HuH-7.5 (cell line): ENCODE results near the gene FGFR3.
"Not testable (repeated sequence)": the region's sequence is repeated elsewhere in the genome, so short reads cannot be mapped to it uniquely, and the experiment has no call there.

Experiments used
- DNase-seq: peaks from one replicate; pipeline ENCODE4 v3.0.0; 2011; ENCODE audit warnings: low spot score

The FGFR3 gene

DNA sequence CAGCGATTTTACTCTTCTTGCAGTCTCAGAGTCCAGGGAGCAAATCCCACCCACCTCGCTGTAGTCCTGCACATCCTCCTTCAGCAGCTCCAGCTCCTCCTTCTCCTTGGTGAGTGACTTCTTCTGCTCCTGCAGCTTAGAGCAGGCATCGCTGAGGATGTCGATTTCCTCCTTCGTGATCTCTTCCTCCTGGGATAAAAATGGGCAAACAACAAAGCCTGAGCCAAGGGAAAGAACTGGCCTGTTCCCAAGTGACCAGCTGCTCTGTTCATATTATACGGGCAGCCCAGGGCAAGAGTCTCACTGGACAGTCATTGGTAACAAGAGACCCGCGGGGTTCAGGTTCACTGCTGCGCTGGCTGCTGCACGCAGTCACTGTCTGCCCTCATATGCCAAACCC lies 26.2 kb downstream of the FGFR3 start:
- no peak for DNase-seq

DNA sequence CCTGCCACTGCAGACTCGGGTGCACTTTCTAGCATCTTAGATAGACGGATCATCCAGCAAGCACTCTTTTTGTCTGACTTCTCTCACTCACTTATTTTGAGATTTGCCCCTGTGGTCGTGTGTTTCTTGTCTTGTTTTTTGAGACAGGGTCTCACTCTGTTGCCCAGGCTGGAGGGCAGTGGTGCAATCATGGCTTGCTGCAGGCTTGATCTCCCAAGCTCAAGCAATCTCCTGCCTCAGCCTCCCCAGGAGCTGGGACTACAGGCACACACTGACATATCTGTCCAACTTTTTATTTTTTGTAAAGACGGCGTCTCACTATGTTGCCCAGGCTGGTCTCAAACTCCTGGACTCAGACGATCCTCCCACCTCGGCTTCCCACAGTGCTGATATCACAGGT lies 26.7 kb downstream of the FGFR3 start:
- DNase-seq, result no peak

DNA sequence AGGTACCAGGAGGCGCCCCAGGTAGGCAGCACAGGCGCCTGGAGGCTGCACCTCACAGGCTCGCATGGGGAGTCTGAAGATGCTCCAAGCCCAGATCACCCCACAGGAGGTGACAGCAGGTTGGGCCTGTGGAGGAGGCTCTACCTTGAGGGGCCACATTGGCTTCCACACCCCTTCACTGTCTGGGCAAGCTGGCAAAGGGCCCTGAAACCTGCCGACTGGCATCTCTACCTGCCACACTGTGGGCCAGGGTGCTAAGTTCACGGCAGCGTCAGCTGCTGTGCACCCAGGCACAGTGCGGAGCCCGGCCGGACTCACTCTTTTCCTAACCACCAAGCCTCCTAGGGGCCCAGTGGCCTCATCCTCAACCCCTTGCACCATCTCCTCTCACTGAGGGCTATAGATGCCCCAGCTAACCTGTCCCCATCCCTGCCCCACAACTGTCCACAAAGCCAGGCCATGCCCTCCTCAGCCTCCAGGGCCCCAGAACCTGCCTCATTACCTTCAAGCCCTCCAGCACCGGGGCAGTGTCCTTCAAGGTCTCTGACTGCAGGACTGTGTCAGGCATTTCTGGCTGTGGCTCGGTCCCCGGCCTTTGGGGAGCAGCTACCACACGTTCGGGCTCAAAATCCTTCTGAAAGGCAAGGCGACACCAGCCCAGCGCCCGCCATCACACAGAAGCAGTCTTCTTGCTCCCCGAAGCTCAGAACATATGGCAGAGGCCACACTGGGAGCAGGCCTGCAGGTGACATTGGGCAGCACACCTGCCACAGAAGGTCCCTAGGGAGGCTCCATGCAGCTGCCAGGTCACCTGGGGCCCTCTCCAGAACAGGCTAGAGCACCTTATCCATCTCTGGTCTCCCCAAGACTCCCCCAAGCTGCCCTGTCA lies 28.8 kb downstream of the FGFR3 start:
- DNase-seq, result no peak

DNA sequence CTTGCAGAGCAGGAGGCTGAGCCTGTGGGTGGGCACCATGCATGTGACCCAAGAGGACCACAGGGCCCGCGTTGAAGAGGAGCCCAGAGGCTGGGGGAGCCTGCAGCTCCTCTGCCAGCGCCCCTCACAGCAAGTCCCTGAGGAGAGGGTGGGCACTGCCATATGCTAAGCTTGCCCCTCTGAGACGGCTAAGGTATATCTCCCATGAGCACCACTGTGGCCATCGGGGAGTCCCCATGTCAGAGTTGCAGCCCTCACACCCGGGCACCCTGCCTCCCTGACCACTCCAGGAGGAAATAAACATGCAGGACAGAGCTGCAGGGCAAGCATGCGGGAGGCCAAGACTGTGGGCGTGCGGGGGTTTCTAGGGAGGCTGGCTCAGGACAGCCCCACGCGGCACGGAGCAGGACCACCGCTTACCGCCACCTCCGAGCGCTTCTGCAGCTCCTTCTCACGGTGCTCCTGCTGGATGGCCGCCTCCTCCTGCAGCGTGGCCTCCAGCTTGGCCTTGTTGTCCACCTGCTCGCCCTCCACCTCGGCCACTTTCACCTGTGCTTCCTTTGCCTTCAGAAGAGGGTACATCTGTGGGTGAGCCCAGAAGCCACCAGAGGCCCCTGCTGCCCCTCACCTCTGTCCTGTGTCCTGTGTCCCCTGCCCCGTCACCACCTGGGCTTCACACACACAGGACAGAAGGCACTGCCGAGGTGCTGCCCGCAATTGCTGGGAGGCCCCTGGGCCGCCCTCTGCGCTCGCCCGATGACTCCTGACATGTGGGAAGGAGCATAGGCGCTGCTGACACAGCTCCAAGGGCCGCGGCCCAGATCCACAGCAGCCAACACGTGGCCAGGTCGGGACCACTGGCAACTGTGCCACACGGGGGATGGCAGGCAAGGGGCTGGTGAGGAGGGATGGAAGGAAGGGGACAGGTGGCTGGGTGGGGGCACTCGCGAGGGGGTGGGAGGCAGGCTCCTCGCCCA lies 29.8 kb downstream of the FGFR3 start:
- DNase-seq, result no peak

DNA sequence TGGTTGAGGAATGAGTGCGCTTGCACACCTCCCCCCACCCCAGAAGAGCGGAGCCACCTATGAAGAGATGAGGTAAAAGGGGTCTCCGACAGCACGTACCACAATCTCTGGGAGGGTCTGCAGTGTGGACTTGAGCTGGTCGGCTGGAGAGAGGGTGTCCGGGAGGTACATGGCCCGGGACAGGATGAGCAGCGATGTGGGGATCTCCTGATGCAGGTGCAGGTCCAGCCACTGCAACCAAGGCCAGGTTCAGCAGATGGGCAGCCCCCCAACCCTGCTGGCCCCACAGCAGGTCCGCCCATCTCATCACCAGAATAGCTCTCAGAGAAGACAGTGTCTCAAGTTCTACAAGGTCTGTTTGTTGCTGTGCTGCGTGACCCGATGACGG lies 30.4 kb downstream of the FGFR3 start:
- DNase-seq, result no peak

- DNase-seq, result no peak
Observed at GRCh38 chr4:1824746-1825145, 31.7 kb downstream of the FGFR3 start.

DNA sequence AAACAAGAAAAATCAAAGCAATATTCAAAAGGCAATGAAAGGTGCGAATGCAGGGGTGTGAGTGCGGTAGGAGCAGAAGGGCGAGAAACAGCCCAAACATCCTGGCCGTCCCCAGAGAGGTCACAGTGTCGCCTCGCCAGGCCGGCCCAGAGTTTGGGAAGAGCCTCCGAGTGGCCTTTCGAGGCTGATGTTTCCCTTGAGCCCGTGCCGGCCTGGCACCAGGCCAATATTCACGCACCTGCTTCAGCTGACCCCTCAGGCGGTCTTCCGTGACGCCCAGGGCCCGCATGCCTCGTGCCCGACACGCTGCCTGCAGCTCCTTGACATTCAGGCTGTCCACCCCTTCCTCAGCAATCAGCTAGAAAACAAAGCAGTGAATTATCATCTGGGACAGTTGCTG lies 32.2 kb downstream of the FGFR3 start:
- DNase-seq, result no peak

GRCh38 chr4:1826531-1827350 lies 33.6 kb downstream of the FGFR3 start:
- no peak for DNase-seq

DNA sequence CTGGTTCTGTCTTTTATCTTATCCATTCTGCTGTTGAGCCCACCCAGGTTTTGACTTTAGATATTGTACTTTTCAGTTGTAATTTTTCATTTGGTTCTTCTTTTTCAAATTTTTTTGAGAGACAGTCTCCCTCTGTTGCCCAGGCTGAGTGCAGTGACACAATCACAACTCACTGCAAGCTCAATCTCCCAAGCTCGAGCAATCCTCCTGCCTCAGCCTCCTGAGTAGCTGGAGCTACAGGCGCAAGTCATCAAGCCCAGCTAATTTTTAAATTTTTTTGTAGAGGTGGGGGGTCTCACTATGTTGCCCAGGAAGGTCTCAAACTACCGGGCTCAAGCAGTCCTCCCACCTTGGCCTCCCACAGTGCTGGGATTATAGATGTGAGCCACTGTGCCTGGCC lies 37.1 kb downstream of the FGFR3 start:
- DNase-seq, result no peak

GRCh38 chr4:1830642-1831228 lies 37.6 kb downstream of the FGFR3 start:
- no peak for DNase-seq

- no peak for DNase-seq
Observed at GRCh38 chr4:1831331-1831730, 38.2 kb downstream of the FGFR3 start.

DNA sequence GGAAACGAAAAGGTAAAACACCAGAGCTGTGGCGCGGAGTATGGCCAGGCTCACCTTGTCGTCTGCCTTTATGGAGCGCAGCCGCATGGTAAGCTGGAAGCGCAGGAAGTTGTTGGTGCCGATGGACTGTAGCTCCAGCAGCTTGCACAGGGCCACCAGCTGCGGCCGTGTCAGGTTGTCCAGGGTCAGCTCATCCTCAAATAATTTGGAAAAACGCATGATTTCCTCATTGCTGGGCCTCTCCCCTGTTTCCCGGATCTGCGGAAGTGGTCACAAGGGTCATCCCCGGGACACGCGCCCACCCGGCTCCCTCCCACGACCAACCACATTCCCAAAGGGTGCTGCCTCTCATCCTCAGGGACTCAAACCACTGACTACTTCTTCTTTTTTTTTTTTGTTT lies 39.6 kb downstream of the FGFR3 start:
- DNase-seq, result no peak

GRCh38 chr4:1833307-1834046 lies 40.4 kb downstream of the FGFR3 start:
- no peak for DNase-seq

DNA sequence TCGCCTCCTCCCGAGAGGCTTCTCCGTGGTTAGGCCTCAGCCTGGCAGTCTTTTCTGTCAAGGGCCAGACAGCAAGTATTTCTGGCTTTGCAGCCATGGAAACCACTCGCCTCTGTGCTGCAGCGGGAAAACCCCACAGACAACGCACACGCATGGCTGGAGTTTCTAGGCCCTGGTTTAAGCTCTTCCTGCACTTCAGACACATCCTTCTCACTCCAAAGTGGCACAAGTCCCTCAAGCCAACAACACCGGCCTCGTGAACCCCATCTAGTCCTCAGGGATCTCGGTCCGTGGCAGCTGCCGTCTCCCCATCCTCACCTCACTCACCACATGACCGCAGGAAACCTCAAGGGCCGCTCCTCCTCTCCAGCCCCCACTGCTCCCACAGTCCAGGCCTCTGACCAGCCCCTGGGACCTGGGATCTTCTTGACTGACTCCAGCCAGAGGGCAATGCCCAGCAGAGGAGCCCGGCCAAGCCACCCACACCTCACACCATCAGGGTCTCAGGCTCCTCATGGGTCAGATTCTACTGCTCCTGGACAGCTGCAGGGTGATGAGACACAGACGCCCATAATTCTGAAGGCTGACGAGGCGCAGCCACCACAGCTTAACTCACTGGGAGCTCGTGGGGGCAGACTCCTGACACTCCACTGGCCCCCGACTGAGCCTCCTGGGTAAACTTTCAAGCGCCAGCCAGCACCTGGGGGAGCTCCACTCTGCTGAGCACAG lies 41.1 kb downstream of the FGFR3 start:
- no peak for DNase-seq

DNA sequence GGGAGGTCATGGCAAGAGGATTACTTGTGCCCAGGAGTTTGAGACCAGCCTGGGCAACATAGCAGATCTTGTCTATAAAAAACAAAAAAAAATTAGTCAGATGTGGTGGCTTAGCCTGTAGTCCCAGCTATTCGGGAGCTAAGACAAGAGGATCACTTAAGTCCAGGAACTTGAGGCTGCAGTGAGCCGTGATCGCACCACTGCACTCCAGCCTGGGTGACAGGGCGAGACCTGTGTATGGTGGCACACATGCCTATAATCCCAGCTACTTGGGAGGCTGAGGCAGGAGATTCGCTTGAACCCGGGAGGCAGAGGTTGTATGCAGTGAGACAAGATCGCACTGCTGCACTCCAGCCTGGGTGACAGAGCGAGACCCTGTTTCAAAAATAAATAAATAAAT lies 42.7 kb downstream of the FGFR3 start:
- not testable (repeated sequence) for DNase-seq

DNA sequence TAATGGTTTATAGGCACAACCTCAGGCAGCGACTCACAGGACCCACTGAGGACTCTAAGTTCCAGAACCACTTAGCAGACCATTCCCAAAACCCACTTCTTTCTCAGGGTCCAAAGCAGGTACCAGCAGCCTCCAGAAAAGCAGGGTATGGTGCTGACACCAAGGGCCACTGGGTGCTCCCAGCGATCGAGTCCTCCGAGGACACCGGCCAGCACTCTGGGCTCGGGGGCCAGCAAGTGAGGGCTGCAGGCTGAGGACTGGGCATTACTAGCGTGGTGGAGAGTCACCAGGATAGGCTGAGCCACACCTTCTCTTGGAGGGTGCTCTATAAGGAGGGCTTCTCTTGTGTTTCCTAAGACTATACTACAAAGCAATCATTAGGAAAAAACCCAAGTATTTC lies 43.6 kb downstream of the FGFR3 start:
- DNase-seq, result no peak

DNA sequence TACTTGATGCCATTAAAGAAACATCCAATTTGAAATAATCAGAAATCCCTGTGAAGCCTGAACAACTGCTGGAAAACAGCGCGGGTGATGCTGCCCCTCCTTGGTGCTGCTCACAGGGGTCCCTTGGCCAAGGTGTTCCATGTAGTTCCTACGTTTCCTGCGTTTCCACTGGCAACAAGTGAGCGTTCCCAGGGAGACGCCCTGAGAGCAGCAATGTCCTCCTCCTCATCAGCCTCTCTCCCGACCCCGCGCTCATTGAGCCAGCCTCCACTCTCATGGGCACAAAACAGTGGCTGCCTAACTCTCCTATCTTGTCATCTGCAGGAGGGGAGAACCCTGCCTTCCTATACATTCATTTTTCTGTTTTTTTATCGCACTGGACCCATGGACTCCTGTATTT lies 44.0 kb downstream of the FGFR3 start:
- no peak for DNase-seq

DNA sequence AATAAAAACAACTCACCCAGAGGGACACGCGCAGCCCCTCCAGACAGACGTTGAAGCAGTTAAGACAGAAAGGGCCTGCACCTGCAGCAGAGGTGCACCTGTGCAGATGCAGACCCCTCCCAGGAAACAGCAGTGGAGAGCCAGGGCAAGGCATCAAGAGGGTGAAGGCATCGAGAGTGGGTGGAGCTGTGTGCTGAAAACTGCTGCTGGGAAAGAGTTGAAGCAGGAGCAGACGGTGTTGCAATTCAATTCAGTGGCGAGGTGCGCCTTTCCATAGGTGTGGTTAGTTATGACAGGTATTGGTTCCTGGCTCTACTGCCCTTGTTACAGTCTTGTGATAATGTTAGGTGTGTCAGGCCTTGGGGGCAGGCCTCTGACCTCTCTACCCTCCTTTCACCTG lies 46.2 kb downstream of the FGFR3 start:
- no peak for DNase-seq

DNA sequence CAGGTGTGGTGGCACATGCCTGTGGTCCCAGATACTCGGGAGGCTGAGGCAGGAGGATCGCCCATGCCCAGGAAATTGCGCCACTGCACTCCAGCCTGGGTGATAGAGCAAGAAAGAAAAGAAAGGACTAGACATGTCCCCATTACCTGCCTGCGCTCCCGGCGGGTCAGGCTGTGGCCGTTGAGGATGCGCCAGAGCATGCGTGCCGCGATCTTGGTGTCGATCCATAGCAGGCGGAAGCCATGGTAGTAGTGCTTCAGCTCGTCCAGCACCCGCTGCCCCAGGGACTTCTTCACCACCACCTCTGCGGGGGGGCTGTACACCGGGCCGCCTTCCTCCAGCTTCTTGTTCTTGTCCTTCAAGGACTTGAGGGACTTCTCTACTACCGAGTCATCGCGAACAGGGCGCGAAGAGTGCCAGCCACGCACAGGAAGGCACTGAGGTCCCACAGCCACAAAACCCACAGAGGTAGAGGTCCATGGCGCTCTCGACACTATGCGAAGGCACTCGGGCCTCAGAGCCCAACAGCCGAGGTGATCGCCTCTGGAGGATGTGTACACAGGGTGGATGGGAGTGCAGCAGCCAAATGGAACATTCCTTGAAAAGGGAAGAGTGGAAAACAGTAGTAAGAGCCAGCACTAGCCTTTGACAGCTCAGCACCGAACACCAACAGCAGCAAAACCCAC lies 48.3 kb downstream of the FGFR3 start:
- DNase-seq, result no peak

GRCh38 chr4:1841887-1842210 lies 48.8 kb downstream of the FGFR3 start:
- no peak for DNase-seq
